NCI-H1092 (cell line): ENCODE data around the gene SH3D19.
"Not testable (repeated sequence)": the region's sequence is repeated elsewhere in the genome, so short reads cannot be mapped to it uniquely, and the experiment has no call there.

Experiments
- DNase-seq: peaks from one replicate; lab custom pipeline; 2025; lab: John Stamatoyannopoulos, UW

The SH3D19 gene

GRCh38 chr4:151325111-151325948 lies at the start of gene SH3D19:
TSS of gene SH3D19 (minus strand) at chr4:151325605. CDS start at chr4:151325352, 253 bp downstream.
- no peak for DNase-seq

GRCh38 chr4:151362404-151363164 lies 37.2 kb upstream of the SH3D19 start:
- DNase-seq, result peak; percentile 70

GRCh38 chr4:151361966-151362365 lies 36.6 kb upstream of the SH3D19 start:
- DNase-seq, result no peak

GRCh38 chr4:151361126-151361525 lies 35.7 kb upstream of the SH3D19 start:
- DNase-seq, result no peak

- DNase-seq, result peak; percentile 5
Observed at GRCh38 chr4:151359576-151359975, 34.2 kb upstream of the SH3D19 start.

GRCh38 chr4:151358266-151358665 lies 32.9 kb upstream of the SH3D19 start:
- DNase-seq, result no peak

- no peak for DNase-seq
Observed at GRCh38 chr4:151356510-151356909, 31.1 kb upstream of the SH3D19 start.

GRCh38 chr4:151355155-151355554 lies 29.8 kb upstream of the SH3D19 start:
- DNase-seq, result no peak

GRCh38 chr4:151347490-151348235 lies 22.3 kb upstream of the SH3D19 start:
- DNase-seq, result no peak

GRCh38 chr4:151344948-151345347 lies 19.5 kb upstream of the SH3D19 start:
- no peak for DNase-seq

GRCh38 chr4:151340751-151341385 lies 15.5 kb upstream of the SH3D19 start:
- DNase-seq, result no peak

GRCh38 chr4:151339467-151339866 lies 14.1 kb upstream of the SH3D19 start:
- no peak for DNase-seq

- DNase-seq, result no peak
Observed at GRCh38 chr4:151331276-151332042, 6.1 kb upstream of the SH3D19 start.

GRCh38 chr4:151329217-151330007 lies 4.0 kb upstream of the SH3D19 start:
- DNase-seq, result no peak

- no peak for DNase-seq
Observed at GRCh38 chr4:151325949-151326246, 493 bp upstream of the SH3D19 start.

- DNase-seq, result no peak
Observed at GRCh38 chr4:151324752-151325110, 674 bp downstream of the SH3D19 start.

- no peak for DNase-seq
Observed at GRCh38 chr4:151324124-151324751, 1.2 kb downstream of the SH3D19 start.

GRCh38 chr4:151323667-151324066 lies 1.7 kb downstream of the SH3D19 start:
- DNase-seq, result no peak

GRCh38 chr4:151322570-151322969 lies 2.8 kb downstream of the SH3D19 start:
- DNase-seq, result no peak

- DNase-seq, result not testable (repeated sequence)
Observed at GRCh38 chr4:151322161-151322560, 3.2 kb downstream of the SH3D19 start.
